Type B pancreatic cell (in vitro differentiated cells): ENCODE data around the gene EIF4G1. TPM values are rescaled to one million over a fixed set of nuclear protein-coding genes. Genes with fewer than 3 reads are reported as not detected.

Experiments used
- DNase-seq: peaks from one replicate; pipeline ENCODE4 v3.0.0; 2021; ENCODE audit warnings: mixed read lengths; ENCODE audit not compliant: unreplicated experiment; ENCODE audit errors: extremely low spot score
- H3K27ac Mint-ChIP-seq: 2 replicates; pipeline ENCODE4 v1.8.0; 2021; ENCODE audit warnings: mild to moderate bottlenecking, mixed read lengths
- H3K27me3 Mint-ChIP-seq: 2 replicates; pipeline ENCODE4 v1.8.0; 2021; ENCODE audit warnings: mixed read lengths
- H3K36me3 Mint-ChIP-seq: 2 replicates; pipeline ENCODE4 v1.8.0; 2021; ENCODE audit warnings: mixed read lengths
- H3K4me1 Mint-ChIP-seq: one replicate; pipeline ENCODE4 v1.8.0; 2021; ENCODE audit warnings: mixed read lengths; ENCODE audit not compliant: unreplicated experiment
- H3K4me3 Mint-ChIP-seq: 2 replicates; pipeline ENCODE4 v1.8.0; 2021; ENCODE audit warnings: mild to moderate bottlenecking, mixed read lengths
- H3K9me3 Mint-ChIP-seq: 2 replicates; pipeline ENCODE4 v1.8.0; 2021; ENCODE audit warnings: mixed read lengths
- total RNA-seq: library from RNA; stranded (reverse); gene quantifications from 2 replicates; pipeline ENCODE4 v1.2.1, GENCODE V29; 2021; ENCODE audit warnings: low replicate concordance
- TF ChIP-seq, protein P1 (sequence below): fragments of 200-600 bp; sonication (generic); conservative IDR thresholded peaks from 2 replicates; pipeline ENCODE4 v1.5.0; 2021; ENCODE audit warnings: antibody characterized with exemption, mild to moderate bottlenecking

EIF4G1 gene
- total RNA-seq, 1 donor from 2014 or later = 371 TPM

- Mint-ChIP-seq H3K4me3 (no peak overlapping the region), H3K4me1 (peaks cover 43% of the 10 kb centered on the region), H3K9me3 (no peaks in the 10 kb centered on the region), H3K27ac (peak overlapping the region; percentile 68), H3K36me3 (peaks cover 15% of the 10 kb centered on the region), H3K27me3 (no peaks in the 10 kb centered on the region)
- TF ChIP-seq, protein P1, sequence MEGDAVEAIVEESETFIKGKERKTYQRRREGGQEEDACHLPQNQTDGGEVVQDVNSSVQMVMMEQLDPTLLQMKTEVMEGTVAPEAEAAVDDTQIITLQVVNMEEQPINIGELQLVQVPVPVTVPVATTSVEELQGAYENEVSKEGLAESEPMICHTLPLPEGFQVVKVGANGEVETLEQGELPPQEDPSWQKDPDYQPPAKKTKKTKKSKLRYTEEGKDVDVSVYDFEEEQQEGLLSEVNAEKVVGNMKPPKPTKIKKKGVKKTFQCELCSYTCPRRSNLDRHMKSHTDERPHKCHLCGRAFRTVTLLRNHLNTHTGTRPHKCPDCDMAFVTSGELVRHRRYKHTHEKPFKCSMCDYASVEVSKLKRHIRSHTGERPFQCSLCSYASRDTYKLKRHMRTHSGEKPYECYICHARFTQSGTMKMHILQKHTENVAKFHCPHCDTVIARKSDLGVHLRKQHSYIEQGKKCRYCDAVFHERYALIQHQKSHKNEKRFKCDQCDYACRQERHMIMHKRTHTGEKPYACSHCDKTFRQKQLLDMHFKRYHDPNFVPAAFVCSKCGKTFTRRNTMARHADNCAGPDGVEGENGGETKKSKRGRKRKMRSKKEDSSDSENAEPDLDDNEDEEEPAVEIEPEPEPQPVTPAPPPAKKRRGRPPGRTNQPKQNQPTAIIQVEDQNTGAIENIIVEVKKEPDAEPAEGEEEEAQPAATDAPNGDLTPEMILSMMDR = peak; percentile 71
- DNase-seq = no peak
Measured at GRCh38 chr3:184345317-184346144, 31.1 kb downstream of the EIF4G1 start.

DNA sequence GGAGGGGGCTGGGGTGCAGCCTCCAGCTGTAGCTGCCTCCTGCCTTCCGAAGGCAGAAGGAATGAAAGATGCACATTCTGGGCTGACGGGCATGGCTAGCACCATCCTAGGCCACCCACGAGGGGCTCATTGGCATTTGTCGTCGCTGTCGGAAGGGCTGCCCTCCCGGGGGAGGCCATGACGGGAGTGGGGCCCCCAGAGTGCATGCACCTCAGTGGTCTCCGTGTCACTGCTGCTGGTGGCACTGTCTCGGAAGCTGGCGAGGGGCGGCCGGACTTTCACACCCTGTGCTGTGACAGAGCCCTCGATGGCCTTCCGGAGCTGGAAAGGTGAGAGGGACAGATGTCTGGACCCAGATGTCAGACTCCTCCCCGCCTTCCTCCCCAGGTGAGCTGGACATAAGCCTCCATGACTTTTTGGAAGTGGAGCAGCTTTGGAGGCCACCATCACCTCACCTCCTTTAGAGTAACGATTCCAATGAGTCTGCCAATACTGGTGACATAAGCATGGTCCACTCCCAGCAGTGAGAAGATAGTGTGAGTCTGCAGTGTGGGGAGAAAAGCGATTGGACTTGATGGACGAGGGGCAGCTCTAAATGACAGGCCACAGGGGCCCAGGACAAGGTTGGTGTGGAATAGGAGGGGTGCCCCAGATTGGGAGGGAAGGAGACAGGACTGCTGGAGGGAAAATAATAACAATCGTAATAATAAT lies 32.2 kb downstream of the EIF4G1 start:
- no peak overlapping the region for H3K4me3 Mint-ChIP-seq
- H3K36me3 Mint-ChIP-seq = peaks cover 9% of the 10 kb centered on the region
- no peaks in the 10 kb centered on the region for H3K9me3 Mint-ChIP-seq
- TF ChIP-seq, protein P1 = no peak
- peaks cover 52% of the 10 kb centered on the region for H3K4me1 Mint-ChIP-seq
- no peaks in the 10 kb centered on the region for H3K27me3 Mint-ChIP-seq
- DNase-seq = no peak
- H3K27ac Mint-ChIP-seq = peak overlapping the region; percentile 39

DNA sequence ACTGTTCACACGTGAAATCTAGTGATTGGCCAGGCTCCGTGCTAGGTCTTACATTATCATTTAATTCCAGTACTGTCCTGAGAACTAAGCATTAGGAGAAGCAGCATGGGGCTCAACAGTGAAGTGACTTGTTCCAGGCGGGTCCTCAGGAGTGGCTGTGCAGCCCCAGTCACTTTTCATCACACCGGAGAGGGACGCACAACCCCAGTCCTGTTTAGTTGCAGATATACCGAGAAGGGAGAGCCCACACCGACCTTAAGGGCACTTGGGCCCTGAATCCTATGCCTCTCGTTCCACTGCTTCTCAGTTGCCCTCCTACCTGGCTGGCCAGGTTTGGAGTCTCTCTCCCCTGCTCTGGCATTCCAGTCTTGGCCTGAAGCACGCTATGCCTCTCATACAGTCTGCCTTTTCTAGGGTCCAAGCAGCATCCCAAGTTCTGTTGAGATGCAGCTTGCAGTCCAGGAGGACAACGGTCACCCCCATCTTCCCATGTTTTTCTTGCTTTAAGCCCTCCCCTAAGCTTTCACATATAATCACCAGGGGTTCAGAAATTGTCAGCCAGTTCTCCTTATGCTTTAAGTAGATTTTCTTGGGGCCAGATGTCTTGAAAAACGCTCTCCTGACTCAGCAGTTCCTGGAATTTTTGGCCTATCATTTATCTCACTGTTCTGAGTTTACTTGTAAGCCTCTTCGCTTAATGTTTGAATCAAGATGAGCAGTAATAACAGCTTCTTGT lies 33.1 kb downstream of the EIF4G1 start:
- Mint-ChIP-seq H3K36me3 (peaks cover 11% of the 10 kb centered on the region), H3K4me3 (peak overlapping the region; percentile 47), H3K27ac (peak overlapping the region; percentile 39), H3K4me1 (peaks cover 60% of the 10 kb centered on the region), H3K27me3 (no peaks in the 10 kb centered on the region), H3K9me3 (no peaks in the 10 kb centered on the region)
- TF ChIP-seq, protein P1 = no peak
- no peak for DNase-seq

- H3K27me3 Mint-ChIP-seq = no peaks in the 10 kb centered on the region
Measured at GRCh38 chr3:184348057-184348382, 33.6 kb downstream of the EIF4G1 start.

More at GRCh38 chr3:184348057-184348382, 33.6 kb downstream of the EIF4G1 start:
- peak overlapping the region; percentile 5 for H3K27ac Mint-ChIP-seq
- TF ChIP-seq, protein P1 = no peak
- H3K4me3 Mint-ChIP-seq = no peak overlapping the region
- no peaks in the 10 kb centered on the region for H3K9me3 Mint-ChIP-seq
- peaks cover 9% of the 10 kb centered on the region for H3K36me3 Mint-ChIP-seq
- peaks cover 58% of the 10 kb centered on the region for H3K4me1 Mint-ChIP-seq
- no peak for DNase-seq
